Panc1 (cell line): ENCODE results near the gene AFG3L2. TPM values are rescaled to one million over a fixed set of nuclear protein-coding genes. Genes with fewer than 3 reads are reported as not detected.

Experiments used
- ATAC-seq: fragments of 200-7000 bp; cut with Tn5 transposase; 2 replicates; pipeline ENCODE4 v1.9.1; 2020; ENCODE audit warnings: mild to moderate bottlenecking, moderate library complexity
- BruUV-seq: library from RNA; stranded (reverse); fragments of 400-500 nt; replicated peaks from 2 replicates; lab custom pipeline; 2021; lab: Mats Ljungman, UMichigan
- CTCF ChIA-PET: fragments of 300-600 bp; sonication (Branson Sonifier 250); formaldehyde crosslinking; loops from one replicate; lab custom pipeline; 2022; ENCODE audit warnings: antibody characterized with exemption; lab: Charles Lee
- POLR2A ChIA-PET: fragments of 300-600 bp; sonication (Branson Sonifier 250); formaldehyde crosslinking; loops from one replicate; lab custom pipeline; 2022; ENCODE audit warnings: antibody characterized with exemption; lab: Charles Lee
- DNase-seq: peaks from one replicate; pipeline ENCODE4 v3.0.0-alpha.2; 2010; ENCODE audit warnings: low read depth, low spot score
- H3K27ac ChIP-seq: 2 replicates; pipeline ENCODE4 v1.5.1; 2011; ENCODE audit warnings: mild to moderate bottlenecking, low read length, inconsistent platforms
- H3K27me3 ChIP-seq: fragments of 200-500 bp; sonication (Bioruptor generic); 2 replicates; pipeline ENCODE4 v1.6.0; 2014; ENCODE audit warnings: low read length, inconsistent platforms; ENCODE audit not compliant: control insufficient read depth, insufficient read depth
- H3K36me3 ChIP-seq: fragments of 200-500 bp; sonication (Bioruptor generic); 2 replicates; pipeline ENCODE4 v1.5.1; 2014; ENCODE audit warnings: inconsistent platforms, mild to moderate bottlenecking, low read length, moderate library complexity; ENCODE audit not compliant: control insufficient read depth, insufficient read depth
- H3K4me1 ChIP-seq: 2 replicates; pipeline ENCODE4 v1.5.1; 2011; ENCODE audit warnings: inconsistent platforms, mild to moderate bottlenecking, low read length, moderate library complexity; ENCODE audit not compliant: control insufficient read depth, insufficient read depth
- H3K4me3 ChIP-seq, 2 experiments: 2 replicates each; pipeline ENCODE4 v1.5.1; 2011 to 2012; ENCODE audit warnings: low read depth in 2 of 2, low read length in 2 of 2, mild to moderate bottlenecking in 2 of 2, inconsistent platforms in 1 of 2, moderate library complexity in 1 of 2
- H3K9me3 ChIP-seq: fragments of 200-500 bp; sonication (Bioruptor generic); 2 replicates; pipeline ENCODE4 v1.5.1; 2014; ENCODE audit warnings: low read depth, mild to moderate bottlenecking, inconsistent platforms, low read length, moderate library complexity; ENCODE audit not compliant: control insufficient read depth, insufficient read depth
- CTCF ChIP-seq: fragments of 450-650 bp; IDR thresholded peaks from 2 replicates; pipeline ENCODE4 v1.5.1; 2017; ENCODE audit warnings: mild to moderate bottlenecking
- POLR2AphosphoS5 ChIP-seq: IDR thresholded peaks from 2 replicates; pipeline ENCODE4 v1.6.1; 2012; ENCODE audit warnings: mild to moderate bottlenecking, low read depth, low read length, moderate library complexity
- REST ChIP-seq, 2 experiments: IDR thresholded peaks; 2 replicates each; pipeline ENCODE4 v1.6.1; 2011 to 2012; ENCODE audit warnings: low read depth in 2 of 2, control low read depth in 1 of 2, low read length in 1 of 2, mild to moderate bottlenecking in 1 of 2, moderate library complexity in 1 of 2; ENCODE audit not compliant: insufficient read depth in 1 of 2
- SIN3A ChIP-seq: IDR thresholded peaks from 2 replicates; pipeline ENCODE4 v1.6.1; 2012; ENCODE audit warnings: low read depth, mild to moderate bottlenecking, low read length, moderate library complexity, borderline replicate concordance; ENCODE audit not compliant: insufficient read depth
- TCF7L2 ChIP-seq: IDR thresholded peaks from 2 replicates; pipeline ENCODE4 v1.6.1; 2011; ENCODE audit warnings: mild to moderate bottlenecking, low read depth, low read length, inconsistent platforms
- in situ Hi-C: cut with HindIII; loops from 2 replicates; pipeline ENCODE4 v1.10.0; 2016; ENCODE audit warnings: low sequenced_read_pairs, low pct_unique_long_range_greater_than_20kb
- intact Hi-C: fragments of 100-400 bp; cut with micrococcal nuclease; formaldehyde crosslinking; loops from one replicate; pipeline ENCODE4 v1.10.0; 2022; ENCODE audit not compliant: unreplicated experiment
- total RNA-seq: library from RNA; stranded (reverse); gene quantifications from one replicate; pipeline ENCODE4 v1.2.1, GENCODE V29; 2021; ENCODE audit not compliant: unreplicated experiment

The AFG3L2 gene
- total RNA-seq, 1 experiment from 2014 or later: 58.0 TPM

- Histone ChIP-seq H3K9me3 (no peaks in the 10 kb centered on the region), H3K27me3 (no peaks in the 10 kb centered on the region), H3K36me3 (no peaks in the 10 kb centered on the region), H3K27ac (no peak overlapping the region), H3K4me3 (no peak overlapping the region), H3K4me1 (peaks cover 12% of the 10 kb centered on the region)
- no peak for DNase-seq
- intact Hi-C loops: no loop called here
- ChIA-PET POLR2A (no interaction called here), CTCF (no interaction called here)
- no peak for ATAC-seq
- TF ChIP-seq POLR2AphosphoS5 (no peak), TCF7L2 (no peak), SIN3A (no peak), CTCF (no peak), REST (IDR thresholded peaks at IDR 0.05; ENCODE audit: insufficient read depth in 1 of 2, low read depth in 2 of 2, low read length in 1 of 2) (no peak)
- no TSS peak for BruUV-seq
- in situ Hi-C loops: no loop called here
Measured at GRCh38 chr18:12301263-12302005, 75.6 kb downstream of the AFG3L2 start.

- CTCF ChIA-PET: interaction anchor here (1.0 kb wide), 1 partner anchor 28 kb away, joined by 3 read pairs; no protein-coding TSS in a partner anchor
- ATAC-seq: no peak
- in situ Hi-C loops: no loop called here
Measured at GRCh38 chr18:12299862-12300261, 77.2 kb downstream of the AFG3L2 start.

More at GRCh38 chr18:12299862-12300261, 77.2 kb downstream of the AFG3L2 start:
- no peak for DNase-seq
- POLR2A ChIA-PET: no interaction called here
- no peak overlapping the region for H3K27ac ChIP-seq
- no peaks in the 10 kb centered on the region for H3K27me3 ChIP-seq
- H3K9me3 ChIP-seq: no peaks in the 10 kb centered on the region
- no peak for TF ChIP-seq CTCF
- no peak for TF ChIP-seq POLR2AphosphoS5
- TF ChIP-seq SIN3A: no peak
- H3K4me1 ChIP-seq: peaks cover 8% of the 10 kb centered on the region
- intact Hi-C loops: no loop called here
- BruUV-seq: no TSS peak
- H3K4me3 ChIP-seq: no peak overlapping the region
- H3K36me3 ChIP-seq: no peaks in the 10 kb centered on the region
